GM23338 (cell line): ENCODE results near the gene PPM1E.

Experiments
- TF ChIP-seq, protein P1 (sequence below), 2 experiments: fragments of 200-600 bp in 1 of 2; sonication (generic) in 1 of 2; conservative IDR thresholded peaks; 2 replicates each; pipeline versions ENCODE4 v1.5.1 to v1.6.1; 2016 to 2017; ENCODE audit warnings: antibody characterized with exemption in 2 of 2, low read depth in 2 of 2, mild to moderate bottlenecking in 2 of 2, moderate library complexity in 1 of 2
- TF ChIP-seq, protein P2 (sequence below): IDR thresholded peaks from one replicate; pipeline ENCODE4 v1.6.1; 2018; ENCODE audit warnings: antibody characterized with exemption; ENCODE audit not compliant: unreplicated experiment

DNA sequence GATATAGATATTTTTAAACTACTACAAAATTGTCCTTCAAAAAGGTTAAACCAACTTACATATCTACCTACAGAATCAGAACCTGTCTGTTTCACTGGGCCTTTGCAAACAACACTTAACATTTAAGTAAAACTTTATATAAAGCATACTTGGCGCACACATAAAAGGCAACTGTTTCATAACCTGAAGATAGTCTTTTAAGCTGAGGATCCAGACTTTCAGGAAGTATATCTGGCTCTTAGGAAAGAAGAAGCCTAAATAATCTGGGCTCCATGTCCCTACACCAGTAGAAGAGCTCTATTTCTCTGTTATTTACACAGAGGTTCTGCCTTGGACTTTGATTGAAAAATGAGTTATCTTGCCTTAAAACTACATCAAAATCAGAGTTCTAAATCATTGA, 275.2 kb downstream of the PPM1E start:
- TF ChIP-seq, protein P1, sequence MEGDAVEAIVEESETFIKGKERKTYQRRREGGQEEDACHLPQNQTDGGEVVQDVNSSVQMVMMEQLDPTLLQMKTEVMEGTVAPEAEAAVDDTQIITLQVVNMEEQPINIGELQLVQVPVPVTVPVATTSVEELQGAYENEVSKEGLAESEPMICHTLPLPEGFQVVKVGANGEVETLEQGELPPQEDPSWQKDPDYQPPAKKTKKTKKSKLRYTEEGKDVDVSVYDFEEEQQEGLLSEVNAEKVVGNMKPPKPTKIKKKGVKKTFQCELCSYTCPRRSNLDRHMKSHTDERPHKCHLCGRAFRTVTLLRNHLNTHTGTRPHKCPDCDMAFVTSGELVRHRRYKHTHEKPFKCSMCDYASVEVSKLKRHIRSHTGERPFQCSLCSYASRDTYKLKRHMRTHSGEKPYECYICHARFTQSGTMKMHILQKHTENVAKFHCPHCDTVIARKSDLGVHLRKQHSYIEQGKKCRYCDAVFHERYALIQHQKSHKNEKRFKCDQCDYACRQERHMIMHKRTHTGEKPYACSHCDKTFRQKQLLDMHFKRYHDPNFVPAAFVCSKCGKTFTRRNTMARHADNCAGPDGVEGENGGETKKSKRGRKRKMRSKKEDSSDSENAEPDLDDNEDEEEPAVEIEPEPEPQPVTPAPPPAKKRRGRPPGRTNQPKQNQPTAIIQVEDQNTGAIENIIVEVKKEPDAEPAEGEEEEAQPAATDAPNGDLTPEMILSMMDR (conservative IDR thresholded peaks at IDR 0.05; ENCODE audit: low read depth in 2 of 2), result no peak
- TF ChIP-seq, protein P2, sequence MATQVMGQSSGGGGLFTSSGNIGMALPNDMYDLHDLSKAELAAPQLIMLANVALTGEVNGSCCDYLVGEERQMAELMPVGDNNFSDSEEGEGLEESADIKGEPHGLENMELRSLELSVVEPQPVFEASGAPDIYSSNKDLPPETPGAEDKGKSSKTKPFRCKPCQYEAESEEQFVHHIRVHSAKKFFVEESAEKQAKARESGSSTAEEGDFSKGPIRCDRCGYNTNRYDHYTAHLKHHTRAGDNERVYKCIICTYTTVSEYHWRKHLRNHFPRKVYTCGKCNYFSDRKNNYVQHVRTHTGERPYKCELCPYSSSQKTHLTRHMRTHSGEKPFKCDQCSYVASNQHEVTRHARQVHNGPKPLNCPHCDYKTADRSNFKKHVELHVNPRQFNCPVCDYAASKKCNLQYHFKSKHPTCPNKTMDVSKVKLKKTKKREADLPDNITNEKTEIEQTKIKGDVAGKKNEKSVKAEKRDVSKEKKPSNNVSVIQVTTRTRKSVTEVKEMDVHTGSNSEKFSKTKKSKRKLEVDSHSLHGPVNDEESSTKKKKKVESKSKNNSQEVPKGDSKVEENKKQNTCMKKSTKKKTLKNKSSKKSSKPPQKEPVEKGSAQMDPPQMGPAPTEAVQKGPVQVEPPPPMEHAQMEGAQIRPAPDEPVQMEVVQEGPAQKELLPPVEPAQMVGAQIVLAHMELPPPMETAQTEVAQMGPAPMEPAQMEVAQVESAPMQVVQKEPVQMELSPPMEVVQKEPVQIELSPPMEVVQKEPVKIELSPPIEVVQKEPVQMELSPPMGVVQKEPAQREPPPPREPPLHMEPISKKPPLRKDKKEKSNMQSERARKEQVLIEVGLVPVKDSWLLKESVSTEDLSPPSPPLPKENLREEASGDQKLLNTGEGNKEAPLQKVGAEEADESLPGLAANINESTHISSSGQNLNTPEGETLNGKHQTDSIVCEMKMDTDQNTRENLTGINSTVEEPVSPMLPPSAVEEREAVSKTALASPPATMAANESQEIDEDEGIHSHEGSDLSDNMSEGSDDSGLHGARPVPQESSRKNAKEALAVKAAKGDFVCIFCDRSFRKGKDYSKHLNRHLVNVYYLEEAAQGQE, result no peak
